Measurements from ENCODE around the gene FBXW7.

DNA sequence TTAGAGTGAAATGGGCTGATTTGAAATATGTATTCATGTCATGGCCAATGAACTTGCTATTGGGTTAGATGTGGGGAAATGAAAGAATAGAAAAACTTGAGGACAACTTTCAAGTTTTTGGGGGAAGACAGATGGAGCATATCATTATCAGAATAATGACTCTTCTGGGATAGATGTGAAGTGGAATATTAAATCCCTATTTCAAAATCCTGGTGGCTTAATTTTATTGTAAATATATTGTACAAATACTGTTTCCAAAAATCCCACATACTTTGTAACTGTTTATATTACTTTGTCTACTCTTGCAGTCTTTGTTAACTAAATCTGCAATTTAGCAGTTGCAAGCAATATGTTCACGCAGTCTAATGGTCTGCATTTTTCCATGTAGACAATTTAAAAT, 35.9 kb upstream of the FBXW7 start:
- TF ChIP-seq, protein P1, sequence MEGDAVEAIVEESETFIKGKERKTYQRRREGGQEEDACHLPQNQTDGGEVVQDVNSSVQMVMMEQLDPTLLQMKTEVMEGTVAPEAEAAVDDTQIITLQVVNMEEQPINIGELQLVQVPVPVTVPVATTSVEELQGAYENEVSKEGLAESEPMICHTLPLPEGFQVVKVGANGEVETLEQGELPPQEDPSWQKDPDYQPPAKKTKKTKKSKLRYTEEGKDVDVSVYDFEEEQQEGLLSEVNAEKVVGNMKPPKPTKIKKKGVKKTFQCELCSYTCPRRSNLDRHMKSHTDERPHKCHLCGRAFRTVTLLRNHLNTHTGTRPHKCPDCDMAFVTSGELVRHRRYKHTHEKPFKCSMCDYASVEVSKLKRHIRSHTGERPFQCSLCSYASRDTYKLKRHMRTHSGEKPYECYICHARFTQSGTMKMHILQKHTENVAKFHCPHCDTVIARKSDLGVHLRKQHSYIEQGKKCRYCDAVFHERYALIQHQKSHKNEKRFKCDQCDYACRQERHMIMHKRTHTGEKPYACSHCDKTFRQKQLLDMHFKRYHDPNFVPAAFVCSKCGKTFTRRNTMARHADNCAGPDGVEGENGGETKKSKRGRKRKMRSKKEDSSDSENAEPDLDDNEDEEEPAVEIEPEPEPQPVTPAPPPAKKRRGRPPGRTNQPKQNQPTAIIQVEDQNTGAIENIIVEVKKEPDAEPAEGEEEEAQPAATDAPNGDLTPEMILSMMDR (IDR thresholded peaks at IDR 0.05 in 2 of 3, conservative IDR thresholded peaks at IDR 0.05 in 1 of 3; ENCODE audit: borderline replicate concordance in 1 of 3, insufficient read depth in 1 of 3, low read depth in 2 of 3, low read length in 2 of 3), result no peak
- TF ChIP-seq ZNF274 (IDR thresholded peaks at IDR 0.05; ENCODE audit: low read depth, low read length), result no peak
- no peak for TF ChIP-seq EZH2phosphoT487 (IDR thresholded peaks at IDR 0.05; ENCODE audit: borderline replicate concordance)
- TF ChIP-seq SP1 (IDR thresholded peaks at IDR 0.05; ENCODE audit: low read depth), result no peak
- TF ChIP-seq ZFX (IDR thresholded peaks at IDR 0.05), result no peak
- TF ChIP-seq POLR2A (IDR thresholded peaks at IDR 0.05; ENCODE audit: borderline replicate concordance, extremely low read depth, insufficient read depth, insufficient read length), result no peak
- TF ChIP-seq, protein P2, sequence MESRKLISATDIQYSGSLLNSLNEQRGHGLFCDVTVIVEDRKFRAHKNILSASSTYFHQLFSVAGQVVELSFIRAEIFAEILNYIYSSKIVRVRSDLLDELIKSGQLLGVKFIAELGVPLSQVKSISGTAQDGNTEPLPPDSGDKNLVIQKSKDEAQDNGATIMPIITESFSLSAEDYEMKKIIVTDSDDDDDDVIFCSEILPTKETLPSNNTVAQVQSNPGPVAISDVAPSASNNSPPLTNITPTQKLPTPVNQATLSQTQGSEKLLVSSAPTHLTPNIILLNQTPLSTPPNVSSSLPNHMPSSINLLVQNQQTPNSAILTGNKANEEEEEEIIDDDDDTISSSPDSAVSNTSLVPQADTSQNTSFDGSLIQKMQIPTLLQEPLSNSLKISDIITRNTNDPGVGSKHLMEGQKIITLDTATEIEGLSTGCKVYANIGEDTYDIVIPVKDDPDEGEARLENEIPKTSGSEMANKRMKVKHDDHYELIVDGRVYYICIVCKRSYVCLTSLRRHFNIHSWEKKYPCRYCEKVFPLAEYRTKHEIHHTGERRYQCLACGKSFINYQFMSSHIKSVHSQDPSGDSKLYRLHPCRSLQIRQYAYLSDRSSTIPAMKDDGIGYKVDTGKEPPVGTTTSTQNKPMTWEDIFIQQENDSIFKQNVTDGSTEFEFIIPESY (IDR thresholded peaks at IDR 0.05; ENCODE audit: extremely low read depth, insufficient replicate concordance, low read length), result no peak
- no peak for TF ChIP-seq CBX3 (IDR thresholded peaks at IDR 0.05; ENCODE audit: low read depth)
- no peak for TF ChIP-seq JUND (IDR thresholded peaks at IDR 0.05)
- TF ChIP-seq EZH2 (IDR thresholded peaks at IDR 0.05), result no peak
- TF ChIP-seq, protein P3, sequence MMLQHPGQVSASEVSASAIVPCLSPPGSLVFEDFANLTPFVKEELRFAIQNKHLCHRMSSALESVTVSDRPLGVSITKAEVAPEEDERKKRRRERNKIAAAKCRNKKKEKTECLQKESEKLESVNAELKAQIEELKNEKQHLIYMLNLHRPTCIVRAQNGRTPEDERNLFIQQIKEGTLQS (IDR thresholded peaks at IDR 0.05), result no peak

Data from HCT116 (cell line).